HEK293T (cell line): ENCODE data around the gene SLC23A1.

Experiments
- CTCF ChIA-PET: fragments of 350-600 bp; formaldehyde crosslinking; extraction: SDS; loops from one replicate; lab custom pipeline; 2021; ENCODE audit warnings: antibody characterized with exemption, inconsistent platforms; lab: Yijun Ruan, JAX
- POLR2A ChIA-PET: fragments of 350-600 bp; formaldehyde crosslinking; extraction: SDS; loops from one replicate; lab custom pipeline; 2020; ENCODE audit warnings: antibody characterized with exemption, inconsistent platforms; lab: Yijun Ruan, JAX
- DNase-seq: peaks from one replicate; pipeline ENCODE4 v3.0.0; 2012; ENCODE audit warnings: mixed read lengths; ENCODE audit errors: extremely low spot score
- ARNT ChIP-seq: fragments of 450-650 bp; IDR thresholded peaks from 2 replicates; pipeline ENCODE4 v1.6.1; 2017; ENCODE audit warnings: mild to moderate bottlenecking
- BHLHE40 ChIP-seq: fragments of 450-650 bp; IDR thresholded peaks from 2 replicates; pipeline ENCODE4 v1.6.1; 2016; ENCODE audit warnings: mild to moderate bottlenecking, moderate library complexity, borderline replicate concordance
- CTBP1 ChIP-seq: fragments of 450-650 bp; IDR thresholded peaks from 2 replicates; pipeline ENCODE4 v1.6.1; 2016; ENCODE audit warnings: borderline replicate concordance
- ELF4 ChIP-seq: fragments of 450-650 bp; IDR thresholded peaks from 2 replicates; pipeline ENCODE4 v1.6.1; 2017; ENCODE audit warnings: antibody characterized with exemption
- FOXA1 ChIP-seq: fragments of 450-650 bp; IDR thresholded peaks from 2 replicates; pipeline ENCODE4 v1.6.1; 2016; ENCODE audit warnings: mild to moderate bottlenecking
- FOXK2 ChIP-seq: fragments of 450-650 bp; IDR thresholded peaks from 2 replicates; pipeline ENCODE4 v1.6.1; 2016; ENCODE audit warnings: mild to moderate bottlenecking
- FOXM1 ChIP-seq: fragments of 450-650 bp; IDR thresholded peaks from 2 replicates; pipeline ENCODE4 v1.6.1; 2017; ENCODE audit warnings: mild to moderate bottlenecking, borderline replicate concordance
- HDGF ChIP-seq: fragments of 450-650 bp; IDR thresholded peaks from 2 replicates; pipeline ENCODE4 v1.6.1; 2017; ENCODE audit warnings: antibody characterized with exemption, borderline replicate concordance
- L3MBTL2 ChIP-seq: fragments of 450-650 bp; conservative IDR thresholded peaks from 2 replicates; pipeline ENCODE4 v1.6.1; 2016; ENCODE audit warnings: mild to moderate bottlenecking
- LEF1 ChIP-seq: fragments of 450-650 bp; IDR thresholded peaks from 2 replicates; pipeline ENCODE4 v1.6.1; 2017; ENCODE audit warnings: mild to moderate bottlenecking, borderline replicate concordance
- NFRKB ChIP-seq: fragments of 450-650 bp; IDR thresholded peaks from 2 replicates; pipeline ENCODE4 v1.6.1; 2016; ENCODE audit warnings: mild to moderate bottlenecking, moderate library complexity
- PKNOX1 ChIP-seq: fragments of 450-650 bp; IDR thresholded peaks from 2 replicates; pipeline ENCODE4 v1.6.1; 2016
- SP1 ChIP-seq: fragments of 450-650 bp; IDR thresholded peaks from 2 replicates; pipeline ENCODE4 v1.6.1; 2017
- SUZ12 ChIP-seq: fragments of 450-650 bp; IDR thresholded peaks from 2 replicates; pipeline ENCODE4 v1.6.1; 2016; ENCODE audit warnings: mild to moderate bottlenecking
- TARDBP ChIP-seq: fragments of 450-650 bp; IDR thresholded peaks from 2 replicates; pipeline ENCODE4 v1.6.1; 2016
- ZNF384 ChIP-seq: fragments of 450-650 bp; IDR thresholded peaks from 2 replicates; pipeline ENCODE4 v1.6.1; 2016

The SLC23A1 gene

GRCh38 chr5:139379626-139380449 is 3.3 kb downstream of the SLC23A1 start:
- no peak for DNase-seq
- ChIA-PET CTCF (no interaction called here), POLR2A (no interaction called here)
- TF ChIP-seq NFRKB: no peak
- TF ChIP-seq FOXA1: no peak
- TF ChIP-seq ELF4: no peak
- no peak for TF ChIP-seq BHLHE40
- no peak for TF ChIP-seq PKNOX1
- TF ChIP-seq FOXK2: no peak
- TF ChIP-seq ZNF384: no peak
- TF ChIP-seq HDGF: no peak
- no peak for TF ChIP-seq ARNT
- no peak for TF ChIP-seq TARDBP
- TF ChIP-seq L3MBTL2: no peak
- TF ChIP-seq SUZ12: no peak
- TF ChIP-seq CTBP1: no peak

GRCh38 chr5:139378941-139379361 is 4.1 kb downstream of the SLC23A1 start:
- no peak for DNase-seq
- CTCF ChIA-PET: no interaction called here
- TF ChIP-seq NFRKB (no peak), HDGF (no peak), L3MBTL2 (no peak), FOXA1 (no peak), ZNF384 (no peak), SP1 (no peak), ARNT (no peak), BHLHE40 (no peak), TARDBP (no peak), FOXM1 (no peak), CTBP1 (no peak), FOXK2 (no peak), SUZ12 (no peak), PKNOX1 (no peak), ELF4 (no peak), LEF1 (no peak)
- POLR2A ChIA-PET: no interaction called here

- ChIA-PET POLR2A (no interaction called here), CTCF (no interaction called here)
- TF ChIP-seq FOXM1 (no peak), TARDBP (no peak), PKNOX1 (no peak), FOXK2 (no peak), ARNT (no peak), BHLHE40 (no peak), LEF1 (no peak), ELF4 (no peak), HDGF (no peak), NFRKB (no peak), ZNF384 (no peak), SP1 (no peak), L3MBTL2 (no peak), CTBP1 (no peak), FOXA1 (no peak), SUZ12 (no peak)
- DNase-seq: no peak
These were observed 4.8 kb downstream of the SLC23A1 start for GRCh38 chr5:139378101-139378825.

GRCh38 chr5:139377226-139377625 is 5.9 kb downstream of the SLC23A1 start:
- ChIA-PET POLR2A (interaction anchor here (1.4 kb wide), 1 partner anchor 36 kb away, joined by 5 read pairs; the partner anchor contains the start of gene PAIP2), CTCF (no interaction called here)
- DNase-seq: no peak
- TF ChIP-seq NFRKB (no peak), FOXK2 (no peak), ZNF384 (no peak), LEF1 (no peak), FOXM1 (no peak), FOXA1 (no peak), BHLHE40 (no peak), ARNT (no peak), HDGF (no peak)

- POLR2A ChIA-PET: interaction anchor here (1.4 kb wide), 1 partner anchor 35 kb away, joined by 5 read pairs; the partner anchor contains the start of gene PAIP2
- no peak for DNase-seq
- TF ChIP-seq PKNOX1 (no peak), FOXA1 (no peak), FOXK2 (no peak)
- CTCF ChIA-PET: no interaction called here
These were observed 6.7 kb downstream of the SLC23A1 start for GRCh38 chr5:139376364-139376763.
